ENCODE measurements around the gene NRSN2. TPM values are rescaled to one million over a fixed set of nuclear protein-coding genes. Genes with fewer than 3 reads are reported as not detected.
"Not testable (repeated sequence)": the region's sequence is repeated elsewhere in the genome, so short reads cannot be mapped to it uniquely, and the experiment has no call there.

The NRSN2 gene
- total RNA-seq, 1 donor from 2014 or later, result 47.3 TPM

DNA sequence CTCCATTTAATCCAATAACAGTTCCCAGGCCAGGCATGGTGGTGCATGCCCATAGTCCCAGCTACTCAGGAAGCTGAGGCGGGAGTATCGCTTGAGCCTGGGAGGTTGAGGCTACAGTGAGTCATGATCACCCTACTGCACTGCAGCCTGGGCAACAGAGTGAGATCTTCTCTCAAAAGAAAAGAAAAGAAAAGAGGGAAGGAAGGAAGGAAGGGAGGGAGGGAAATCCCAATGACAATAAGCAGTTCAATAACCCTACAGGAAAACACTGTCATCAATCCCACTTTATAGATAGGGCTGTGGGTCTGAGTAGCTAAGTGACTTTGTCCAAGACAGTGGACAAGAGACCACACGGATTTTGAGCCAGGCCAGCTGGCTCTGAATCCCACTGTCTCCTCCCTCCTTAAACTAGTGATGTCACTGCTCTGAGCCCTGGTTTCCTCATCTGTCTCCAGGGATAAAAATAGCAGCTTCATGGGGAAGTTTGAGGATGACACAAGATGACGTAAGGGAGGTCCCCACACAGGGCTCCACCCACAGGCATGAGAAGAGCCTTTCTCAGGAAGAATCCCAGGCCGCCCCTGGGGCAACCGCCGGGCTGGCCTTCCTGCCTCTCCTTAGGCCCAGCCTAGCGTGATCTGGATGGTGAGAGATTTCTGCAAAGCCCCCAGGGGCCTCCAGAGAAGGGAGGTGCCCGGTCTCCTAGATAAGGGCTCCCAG is 26.4 kb downstream of the NRSN2 start:
- no peaks in the 10 kb centered on the region for H3K36me3 Mint-ChIP-seq (ENCODE audit: unreplicated experiment)
- H3K4me1 Mint-ChIP-seq (ENCODE audit: unreplicated experiment), result peaks cover 17% of the 10 kb centered on the region
- H3K9me3 Mint-ChIP-seq (ENCODE audit: unreplicated experiment), result no peaks in the 10 kb centered on the region
- no peak overlapping the region for H3K4me3 Mint-ChIP-seq (ENCODE audit: unreplicated experiment)
- peak overlapping the region; percentile 42 for H3K27ac Mint-ChIP-seq (ENCODE audit: unreplicated experiment)
- no peak for DNase-seq (ENCODE audit: extremely low spot score, unreplicated experiment)
- no peak for TF ChIP-seq CTCF (IDR thresholded peaks at IDR 0.05)
- H3K27me3 Mint-ChIP-seq (ENCODE audit: unreplicated experiment), result no peaks in the 10 kb centered on the region

DNA sequence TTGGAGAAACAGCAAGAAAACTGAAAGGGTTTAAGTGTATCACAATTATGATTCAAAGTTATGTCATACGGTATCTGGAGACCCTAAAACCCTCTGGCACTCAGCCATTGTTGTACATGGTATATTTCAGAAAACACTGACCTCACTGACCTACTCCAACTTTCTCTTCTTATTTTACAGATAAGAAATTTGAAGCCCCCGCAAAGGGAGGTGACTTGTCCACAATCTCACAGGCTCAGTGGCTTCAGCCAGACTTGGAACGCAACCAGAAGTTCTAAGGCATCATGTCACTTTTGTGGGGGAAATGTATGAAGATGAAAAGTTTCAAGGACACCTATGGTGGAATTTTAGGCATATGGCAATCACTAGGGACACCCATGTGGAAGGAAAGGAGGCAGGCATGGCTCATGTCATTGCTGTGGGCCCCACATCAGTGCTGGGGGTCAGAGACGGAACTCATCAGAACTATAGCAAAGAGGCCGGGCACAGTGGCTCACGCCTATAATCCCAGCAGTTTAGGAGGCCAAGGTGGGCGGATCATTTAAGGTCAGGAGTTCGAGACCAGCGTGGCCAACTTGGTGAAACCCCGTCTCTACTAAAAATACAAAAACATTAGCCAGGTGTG is 28.5 kb downstream of the NRSN2 start:
- H3K9me3 Mint-ChIP-seq (ENCODE audit: unreplicated experiment), result no peaks in the 10 kb centered on the region
- H3K4me1 Mint-ChIP-seq (ENCODE audit: unreplicated experiment), result peaks cover 17% of the 10 kb centered on the region
- no peak overlapping the region for H3K27ac Mint-ChIP-seq (ENCODE audit: unreplicated experiment)
- H3K27me3 Mint-ChIP-seq (ENCODE audit: unreplicated experiment), result no peaks in the 10 kb centered on the region
- DNase-seq (ENCODE audit: extremely low spot score, unreplicated experiment), result no peak
- no peak for TF ChIP-seq CTCF (IDR thresholded peaks at IDR 0.05)
- H3K36me3 Mint-ChIP-seq (ENCODE audit: unreplicated experiment), result no peaks in the 10 kb centered on the region
- no peak overlapping the region for H3K4me3 Mint-ChIP-seq (ENCODE audit: unreplicated experiment)

DNA sequence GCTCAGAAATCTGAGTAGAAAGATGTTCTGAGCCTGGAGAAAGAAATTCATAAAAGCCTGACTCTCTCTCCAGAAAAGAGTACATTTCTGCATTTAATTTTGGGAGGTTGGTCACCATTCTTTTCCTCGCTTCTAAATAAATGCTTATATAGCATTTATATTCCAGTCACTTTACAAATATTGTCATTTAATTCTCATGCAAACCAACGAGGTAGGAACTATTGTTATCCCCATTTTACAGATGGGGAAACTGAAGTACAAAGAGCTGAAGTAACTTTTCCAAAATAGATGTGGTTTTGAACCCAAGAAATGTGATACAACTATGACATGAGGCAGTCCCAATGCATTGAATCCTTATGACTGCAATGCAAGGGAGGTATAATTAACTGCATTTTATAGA is 29.2 kb downstream of the NRSN2 start:
- no peak overlapping the region for H3K27ac Mint-ChIP-seq (ENCODE audit: unreplicated experiment)
- no peaks in the 10 kb centered on the region for H3K36me3 Mint-ChIP-seq (ENCODE audit: unreplicated experiment)
- no peak overlapping the region for H3K4me3 Mint-ChIP-seq (ENCODE audit: unreplicated experiment)
- peaks cover 17% of the 10 kb centered on the region for H3K4me1 Mint-ChIP-seq (ENCODE audit: unreplicated experiment)
- H3K9me3 Mint-ChIP-seq (ENCODE audit: unreplicated experiment), result no peaks in the 10 kb centered on the region
- no peak for TF ChIP-seq CTCF (IDR thresholded peaks at IDR 0.05)
- H3K27me3 Mint-ChIP-seq (ENCODE audit: unreplicated experiment), result no peaks in the 10 kb centered on the region
- DNase-seq (ENCODE audit: extremely low spot score, unreplicated experiment), result no peak

DNA sequence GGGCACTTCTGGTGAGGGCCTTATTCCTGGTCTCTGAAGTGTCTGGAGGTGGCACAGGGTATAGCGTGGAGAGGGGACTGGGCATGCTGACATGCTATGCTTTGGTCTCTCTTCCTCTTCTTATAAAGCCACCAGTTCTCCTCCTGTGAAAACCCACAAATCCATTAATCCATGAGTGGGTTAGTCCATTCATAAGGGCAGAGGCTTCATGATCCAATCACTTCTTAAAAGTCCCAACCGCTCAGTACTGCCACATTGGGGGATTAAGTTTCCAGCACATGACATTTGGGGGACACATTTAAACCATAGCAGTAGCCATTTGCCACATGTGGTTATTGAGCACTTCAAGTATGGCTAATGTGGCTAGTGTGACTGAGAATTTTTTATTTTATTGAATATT is 29.8 kb downstream of the NRSN2 start:
- no peak for DNase-seq (ENCODE audit: extremely low spot score, unreplicated experiment)
- H3K4me1 Mint-ChIP-seq (ENCODE audit: unreplicated experiment), result peaks cover 15% of the 10 kb centered on the region
- H3K4me3 Mint-ChIP-seq (ENCODE audit: unreplicated experiment), result no peak overlapping the region
- H3K27ac Mint-ChIP-seq (ENCODE audit: unreplicated experiment), result no peak overlapping the region
- H3K36me3 Mint-ChIP-seq (ENCODE audit: unreplicated experiment), result no peaks in the 10 kb centered on the region
- no peaks in the 10 kb centered on the region for H3K9me3 Mint-ChIP-seq (ENCODE audit: unreplicated experiment)
- no peak for TF ChIP-seq CTCF (IDR thresholded peaks at IDR 0.05)
- no peaks in the 10 kb centered on the region for H3K27me3 Mint-ChIP-seq (ENCODE audit: unreplicated experiment)

GRCh38 chr20:377578-377977 is 30.7 kb downstream of the NRSN2 start:
- not testable (repeated sequence) for H3K27ac Mint-ChIP-seq (ENCODE audit: unreplicated experiment); H3K36me3 Mint-ChIP-seq (ENCODE audit: unreplicated experiment); H3K4me1 Mint-ChIP-seq (ENCODE audit: unreplicated experiment); H3K4me3 Mint-ChIP-seq (ENCODE audit: unreplicated experiment); H3K9me3 Mint-ChIP-seq (ENCODE audit: unreplicated experiment); DNase-seq (ENCODE audit: extremely low spot score, unreplicated experiment); H3K27me3 Mint-ChIP-seq (ENCODE audit: unreplicated experiment)
